Measurements from ENCODE around the gene SORCS1.

Gene SORCS1

GRCh38 chr10:107059068-107059804, 105.3 kb downstream of the SORCS1 start:
- H3K4me3 ChIP-seq (ENCODE audit: low read depth, low read length): no peak overlapping the region
- DNase-seq (ENCODE audit: low read depth, low spot score): no peak
- TF ChIP-seq CTCF (IDR thresholded peaks at IDR 0.05; ENCODE audit: low read depth, low read length): no peak
- in situ Hi-C loops (cut with HindIII; ENCODE audit: low sequenced_read_pairs): no loop called here

GRCh38 chr10:107058331-107058730, 106.2 kb downstream of the SORCS1 start:
- in situ Hi-C loops (cut with HindIII; ENCODE audit: low sequenced_read_pairs): no loop called here
- no peak overlapping the region for H3K4me3 ChIP-seq (ENCODE audit: low read depth, low read length)
- no peak for TF ChIP-seq CTCF (IDR thresholded peaks at IDR 0.05; ENCODE audit: low read depth, low read length)
- DNase-seq (ENCODE audit: low read depth, low spot score): no peak

- TF ChIP-seq CTCF (IDR thresholded peaks at IDR 0.05; ENCODE audit: low read depth, low read length): no peak
- in situ Hi-C loops (cut with HindIII; ENCODE audit: low sequenced_read_pairs): no loop called here
- DNase-seq (ENCODE audit: low read depth, low spot score): no peak
- no peak overlapping the region for H3K4me3 ChIP-seq (ENCODE audit: low read depth, low read length)
Observed at GRCh38 chr10:107056182-107056581, 108.3 kb downstream of the SORCS1 start.

DNA sequence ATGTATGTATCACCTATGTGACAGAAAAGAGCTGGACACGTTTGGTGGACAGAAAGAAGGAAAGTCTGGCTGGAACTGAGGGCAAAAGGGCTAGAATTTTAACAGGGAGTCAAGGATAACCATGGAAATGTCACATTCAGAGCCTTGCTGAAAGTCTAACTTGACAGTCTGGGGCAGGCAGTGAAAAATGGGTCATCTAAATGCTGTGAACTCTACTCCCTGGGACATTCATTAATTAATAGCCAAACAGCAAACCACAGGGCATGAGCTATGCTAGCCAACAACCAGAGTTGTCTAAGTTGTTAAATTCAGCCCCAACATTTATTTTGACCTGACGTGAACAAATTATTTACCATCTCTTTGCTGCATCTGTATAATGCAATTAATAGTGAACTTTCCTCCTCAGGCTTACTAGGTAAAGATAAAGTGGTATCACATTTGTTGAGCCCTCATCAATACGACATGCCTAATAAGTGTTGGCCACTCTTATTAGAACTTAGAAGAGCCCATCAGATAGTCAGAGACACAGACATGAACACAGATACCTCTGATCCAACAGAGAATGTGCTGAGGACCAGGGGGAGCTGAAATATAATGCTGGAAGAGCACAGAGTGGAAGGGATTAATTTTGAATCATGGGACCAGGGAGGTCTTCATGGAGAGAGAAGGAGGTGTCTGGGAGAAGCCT, 109.9 kb downstream of the SORCS1 start:
- in situ Hi-C loops (cut with HindIII; ENCODE audit: low sequenced_read_pairs): no loop called here
- DNase-seq (ENCODE audit: low read depth, low spot score): no peak

GRCh38 chr10:107051769-107052168, 112.7 kb downstream of the SORCS1 start:
- no peak for TF ChIP-seq CTCF (IDR thresholded peaks at IDR 0.05; ENCODE audit: low read depth, low read length)
- in situ Hi-C loops (cut with HindIII; ENCODE audit: low sequenced_read_pairs): no loop called here
- H3K4me3 ChIP-seq (ENCODE audit: low read depth, low read length): no peak overlapping the region
- no peak for DNase-seq (ENCODE audit: low read depth, low spot score)

More for the DNA sequence above, 109.9 kb downstream of the SORCS1 start:
- no peak overlapping the region for H3K4me3 ChIP-seq (ENCODE audit: low read depth, low read length)
- no peak for TF ChIP-seq CTCF (IDR thresholded peaks at IDR 0.05; ENCODE audit: low read depth, low read length)

DNA sequence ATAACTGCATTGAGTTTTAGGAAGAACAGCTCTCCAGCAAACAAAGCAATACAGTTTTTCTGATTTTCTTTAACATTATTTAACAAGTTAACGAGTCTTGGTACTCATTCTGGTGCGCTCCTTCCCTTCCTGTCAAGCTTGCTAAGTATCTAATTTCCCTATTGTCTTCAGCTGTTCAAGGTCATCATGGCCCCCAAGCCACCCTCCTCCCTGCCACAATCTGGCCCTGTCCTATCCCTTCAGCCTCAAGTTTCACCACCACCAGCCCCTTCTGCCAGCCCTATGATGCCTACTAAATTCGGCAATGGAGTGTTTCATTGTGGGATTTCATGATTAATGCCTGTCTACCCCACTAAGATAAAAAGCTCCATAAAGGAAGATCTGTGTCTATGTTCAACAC, 121.0 kb downstream of the SORCS1 start:
- DNase-seq (ENCODE audit: low read depth, low spot score): no peak
- TF ChIP-seq CTCF (IDR thresholded peaks at IDR 0.05; ENCODE audit: low read depth, low read length): no peak
- no peak overlapping the region for H3K4me3 ChIP-seq (ENCODE audit: low read depth, low read length)
- in situ Hi-C loops (cut with HindIII; ENCODE audit: low sequenced_read_pairs): no loop called here

Measured in astrocyte of the spinal cord (primary cell).